KMS-11 (cell line): Measurements from ENCODE around the gene TENM3.

Experiments used
- H2AFZ ChIP-seq: fragments of 200-600 bp; sonication (generic); 2 replicates; pipeline ENCODE4 v1.6.1; 2016; ENCODE audit warnings: antibody characterized with exemption, mixed run types, low read depth
- H3K27ac ChIP-seq: fragments of 200-600 bp; sonication (generic); 2 replicates; pipeline ENCODE4 v1.6.1; 2016; ENCODE audit warnings: mild to moderate bottlenecking, mixed run types
- H3K27me3 ChIP-seq: fragments of 200-600 bp; sonication (generic); 2 replicates; pipeline ENCODE4 v1.6.1; 2017; ENCODE audit warnings: mild to moderate bottlenecking, low read depth, mixed run types, moderate library complexity; ENCODE audit not compliant: insufficient read depth
- H3K36me3 ChIP-seq: fragments of 200-600 bp; sonication (generic); 2 replicates; pipeline ENCODE4 v1.6.1; 2017; ENCODE audit warnings: mild to moderate bottlenecking, mixed run types; ENCODE audit not compliant: insufficient read depth
- H3K4me1 ChIP-seq: fragments of 200-600 bp; sonication (generic); 2 replicates; pipeline ENCODE4 v1.6.1; 2016; ENCODE audit warnings: mild to moderate bottlenecking, low read depth, mixed run types; ENCODE audit not compliant: poor library complexity, severe bottlenecking
- H3K4me2 ChIP-seq: fragments of 200-600 bp; sonication (generic); 2 replicates; pipeline ENCODE4 v1.7.0; 2016; ENCODE audit warnings: mild to moderate bottlenecking, mixed run types
- H3K4me3 ChIP-seq: fragments of 200-600 bp; sonication (generic); IDR thresholded peaks from 2 replicates; pipeline ENCODE4 v1.6.1; 2017; ENCODE audit warnings: low read depth, low read length, mixed read lengths; ENCODE audit not compliant: insufficient read depth
- H3K79me2 ChIP-seq: fragments of 200-600 bp; sonication (generic); 2 replicates; pipeline ENCODE4 v1.6.1; 2016; ENCODE audit warnings: low read depth, mixed run types; ENCODE audit not compliant: insufficient read depth
- H3K9ac ChIP-seq: fragments of 200-600 bp; sonication (generic); 2 replicates; pipeline ENCODE4 v1.6.1; 2016; ENCODE audit warnings: mild to moderate bottlenecking, mixed run types
- H4K20me1 ChIP-seq: fragments of 200-600 bp; sonication (generic); 2 replicates; pipeline ENCODE4 v1.6.1; 2016; ENCODE audit warnings: mild to moderate bottlenecking, mixed run types; ENCODE audit not compliant: insufficient read depth
- CTCF ChIP-seq: fragments of 200-600 bp; sonication (generic); conservative IDR thresholded peaks from 2 replicates; pipeline ENCODE4 v1.6.1; 2017; ENCODE audit warnings: low read depth, mild to moderate bottlenecking, antibody characterized with exemption, low read length, moderate library complexity, mixed read lengths

The TENM3 gene

GRCh38 chr4:182427554-182427953 is 184.4 kb downstream of the TENM3 start:
- H4K20me1 ChIP-seq = no peaks in the 10 kb centered on the region
- H3K4me2 ChIP-seq = no peak overlapping the region
- H3K4me3 ChIP-seq = no peak overlapping the region
- H3K79me2 ChIP-seq = no peaks in the 10 kb centered on the region
- no peaks in the 10 kb centered on the region for H3K27me3 ChIP-seq
- TF ChIP-seq CTCF = no peak
- no peaks in the 10 kb centered on the region for H3K4me1 ChIP-seq
- no peaks in the 10 kb centered on the region for H3K36me3 ChIP-seq
- no peak overlapping the region for H3K9ac ChIP-seq
- no peak overlapping the region for H2AFZ ChIP-seq
- H3K27ac ChIP-seq = no peak overlapping the region

- Histone ChIP-seq H3K4me3 (no peak overlapping the region), H3K4me1 (no peaks in the 10 kb centered on the region), H3K9ac (no peak overlapping the region), H3K36me3 (no peaks in the 10 kb centered on the region), H3K4me2 (no peak overlapping the region), H2AFZ (no peak overlapping the region), H4K20me1 (no peaks in the 10 kb centered on the region), H3K79me2 (no peaks in the 10 kb centered on the region), H3K27ac (no peak overlapping the region), H3K27me3 (no peaks in the 10 kb centered on the region)
- no peak for TF ChIP-seq CTCF
Measured at GRCh38 chr4:182429896-182430295, 186.7 kb downstream of the TENM3 start.

GRCh38 chr4:182432819-182433218 is 189.6 kb downstream of the TENM3 start:
- Histone ChIP-seq H3K36me3 (no peaks in the 10 kb centered on the region), H3K27ac (no peak overlapping the region), H3K9ac (no peak overlapping the region), H3K79me2 (no peaks in the 10 kb centered on the region), H3K4me1 (no peaks in the 10 kb centered on the region), H3K4me2 (no peak overlapping the region), H3K27me3 (no peaks in the 10 kb centered on the region), H4K20me1 (no peaks in the 10 kb centered on the region), H2AFZ (no peak overlapping the region), H3K4me3 (no peak overlapping the region)
- no peak for TF ChIP-seq CTCF

- Histone ChIP-seq H3K36me3 (no peaks in the 10 kb centered on the region), H2AFZ (no peak overlapping the region), H3K27me3 (no peaks in the 10 kb centered on the region), H3K4me2 (no peak overlapping the region), H4K20me1 (no peaks in the 10 kb centered on the region), H3K27ac (no peak overlapping the region), H3K79me2 (no peaks in the 10 kb centered on the region), H3K4me1 (no peaks in the 10 kb centered on the region), H3K4me3 (no peak overlapping the region), H3K9ac (no peak overlapping the region)
- no peak for TF ChIP-seq CTCF
Measured at GRCh38 chr4:182434720-182435119, 191.5 kb downstream of the TENM3 start.

- Histone ChIP-seq H3K4me1 (no peaks in the 10 kb centered on the region), H3K27ac (no peak overlapping the region), H3K4me3 (no peak overlapping the region), H3K9ac (no peak overlapping the region), H3K36me3 (no peaks in the 10 kb centered on the region), H3K79me2 (no peaks in the 10 kb centered on the region), H3K27me3 (no peaks in the 10 kb centered on the region), H2AFZ (no peak overlapping the region), H4K20me1 (no peaks in the 10 kb centered on the region), H3K4me2 (no peak overlapping the region)
- no peak for TF ChIP-seq CTCF
Measured at GRCh38 chr4:182435401-182435800, 192.2 kb downstream of the TENM3 start.
